HEK293 (cell line): Measurements from ENCODE around the gene FXYD5.

Experiments
- GLI4 ChIP-seq: fragments of 450-650 bp; formaldehyde crosslinking; IDR thresholded peaks from 2 replicates; pipeline ENCODE4 v1.5.1; 2016; ENCODE audit warnings: missing biosample characterization, missing genetic modification characterization
- HOXD13 ChIP-seq: sonication (generic); formaldehyde crosslinking; IDR thresholded peaks from 2 replicates; pipeline ENCODE4 v1.8.0; 2022; ENCODE audit warnings: missing genetic modification reagents, borderline replicate concordance
- IKZF3 ChIP-seq: fragments of 450-650 bp; IDR thresholded peaks from 2 replicates; pipeline ENCODE4 v1.5.0; 2018; ENCODE audit warnings: missing biosample characterization, mild to moderate bottlenecking, missing genetic modification characterization, moderate library complexity
- OSR2 ChIP-seq: fragments of 450-650 bp; formaldehyde crosslinking; IDR thresholded peaks from 2 replicates; pipeline ENCODE4 v1.5.1; 2016; ENCODE audit warnings: missing biosample characterization, missing genetic modification characterization
- ZBTB21 ChIP-seq: fragments of 450-650 bp; formaldehyde crosslinking; IDR thresholded peaks from 2 replicates; pipeline ENCODE4 v1.5.1; 2017; ENCODE audit warnings: missing biosample characterization, missing genetic modification characterization
- ZBTB7A ChIP-seq: fragments of 450-650 bp; formaldehyde crosslinking; IDR thresholded peaks from 2 replicates; pipeline ENCODE4 v1.5.1; 2016; ENCODE audit warnings: low read depth, missing biosample characterization, missing genetic modification characterization
- ZNF112 ChIP-seq: fragments of 450-650 bp; formaldehyde crosslinking; IDR thresholded peaks from 2 replicates; pipeline ENCODE4 v1.5.0; 2017; ENCODE audit warnings: missing biosample characterization, missing genetic modification characterization
- ZNF132 ChIP-seq: fragments of 450-650 bp; formaldehyde crosslinking; IDR thresholded peaks from 2 replicates; pipeline ENCODE4 v1.5.1; 2017; ENCODE audit warnings: missing biosample characterization, missing genetic modification characterization, borderline replicate concordance
- ZNF140 ChIP-seq: fragments of 450-650 bp; formaldehyde crosslinking; IDR thresholded peaks from 2 replicates; pipeline ENCODE4 v1.5.1; 2016; ENCODE audit warnings: missing biosample characterization, missing genetic modification characterization
- ZNF169 ChIP-seq: fragments of 450-650 bp; formaldehyde crosslinking; IDR thresholded peaks from 2 replicates; pipeline ENCODE4 v1.5.1; 2016; ENCODE audit warnings: missing biosample characterization, missing genetic modification characterization
- ZNF19 ChIP-seq: fragments of 450-650 bp; formaldehyde crosslinking; IDR thresholded peaks from 2 replicates; pipeline ENCODE4; 2016; ENCODE audit warnings: missing biosample characterization, missing genetic modification characterization, low read depth
- ZNF214 ChIP-seq: fragments of 450-650 bp; formaldehyde crosslinking; IDR thresholded peaks from 2 replicates; pipeline ENCODE4 v1.5.1; 2017; ENCODE audit warnings: missing biosample characterization, mild to moderate bottlenecking, missing genetic modification characterization, borderline replicate concordance
- ZNF221 ChIP-seq: fragments of 450-650 bp; formaldehyde crosslinking; IDR thresholded peaks from 2 replicates; pipeline ENCODE4 v1.5.1; 2017; ENCODE audit warnings: missing biosample characterization, missing genetic modification characterization, borderline replicate concordance
- ZNF274 ChIP-seq, 2 experiments: fragments of 200-500 bp in 1 of 2; fragments of 450-650 bp in 1 of 2; sonication (Bioruptor generic) in 1 of 2; formaldehyde crosslinking in 1 of 2; IDR thresholded peaks; 2 replicates each; pipeline versions ENCODE4 v1.5.1 to v1.6.1; 2014 to 2016; ENCODE audit warnings: borderline replicate concordance in 1 of 2, inconsistent platforms in 1 of 2, low read length in 1 of 2, missing biosample characterization in 1 of 2, missing genetic modification characterization in 1 of 2
- ZNF341 ChIP-seq: fragments of 450-650 bp; formaldehyde crosslinking; IDR thresholded peaks from 2 replicates; pipeline ENCODE4; 2016; ENCODE audit warnings: low read depth, missing biosample characterization, missing genetic modification characterization
- ZNF354C ChIP-seq: fragments of 450-650 bp; formaldehyde crosslinking; IDR thresholded peaks from 2 replicates; pipeline ENCODE4 v1.5.1; 2016; ENCODE audit warnings: missing biosample characterization, missing genetic modification characterization, low read depth, borderline replicate concordance
- ZNF423 ChIP-seq: fragments of 450-650 bp; formaldehyde crosslinking; IDR thresholded peaks from 2 replicates; pipeline ENCODE4 v1.5.1; 2016; ENCODE audit warnings: missing biosample characterization, missing genetic modification characterization
- ZNF544 ChIP-seq: fragments of 450-650 bp; formaldehyde crosslinking; IDR thresholded peaks from 2 replicates; pipeline ENCODE4 v1.5.0; 2017; ENCODE audit warnings: missing biosample characterization, missing genetic modification characterization
- ZNF596 ChIP-seq: fragments of 450-650 bp; IDR thresholded peaks from 2 replicates; pipeline ENCODE4 v1.5.0; 2018; ENCODE audit warnings: missing biosample characterization, mild to moderate bottlenecking, missing genetic modification characterization, moderate library complexity
- ZNF660 ChIP-seq: fragments of 450-650 bp; IDR thresholded peaks from 2 replicates; pipeline ENCODE4 v1.5.1; 2018; ENCODE audit warnings: missing biosample characterization, mild to moderate bottlenecking, missing genetic modification characterization
- ZNF747 ChIP-seq: fragments of 450-650 bp; formaldehyde crosslinking; IDR thresholded peaks from 2 replicates; pipeline ENCODE4 v1.5.1; 2016; ENCODE audit warnings: missing biosample characterization, missing genetic modification characterization
- ZSCAN16 ChIP-seq: fragments of 450-650 bp; formaldehyde crosslinking; IDR thresholded peaks from 2 replicates; pipeline ENCODE4 v1.5.1; 2016; ENCODE audit warnings: missing biosample characterization, missing genetic modification characterization
- ZSCAN23 ChIP-seq: fragments of 450-650 bp; formaldehyde crosslinking; IDR thresholded peaks from 2 replicates; pipeline ENCODE4 v1.5.1; 2016; ENCODE audit warnings: missing biosample characterization, missing genetic modification characterization
- TF ChIP-seq, protein P1 (sequence below): fragments of 450-650 bp; formaldehyde crosslinking; IDR thresholded peaks from 2 replicates; pipeline ENCODE4 v1.5.1; 2016; ENCODE audit warnings: missing biosample characterization, missing genetic modification characterization
- TF ChIP-seq, protein P2 (sequence below): fragments of 450-650 bp; formaldehyde crosslinking; IDR thresholded peaks from 2 replicates; pipeline ENCODE4 v1.5.1; 2016; ENCODE audit warnings: missing biosample characterization, missing genetic modification characterization
- TF ChIP-seq, protein P3 (sequence below): fragments of 450-650 bp; formaldehyde crosslinking; IDR thresholded peaks from 2 replicates; pipeline ENCODE4 v1.5.1; 2016; ENCODE audit warnings: missing biosample characterization, missing genetic modification characterization
- TF ChIP-seq, protein P4 (sequence below): fragments of 450-650 bp; formaldehyde crosslinking; IDR thresholded peaks from 2 replicates; pipeline ENCODE4 v1.5.1; 2016; ENCODE audit warnings: missing biosample characterization, missing genetic modification characterization
- TF ChIP-seq, protein P5 (sequence below): fragments of 450-650 bp; IDR thresholded peaks from 2 replicates; pipeline ENCODE4 v1.5.1; 2018; ENCODE audit warnings: missing biosample characterization, mild to moderate bottlenecking, missing genetic modification characterization

FXYD5 gene

DNA sequence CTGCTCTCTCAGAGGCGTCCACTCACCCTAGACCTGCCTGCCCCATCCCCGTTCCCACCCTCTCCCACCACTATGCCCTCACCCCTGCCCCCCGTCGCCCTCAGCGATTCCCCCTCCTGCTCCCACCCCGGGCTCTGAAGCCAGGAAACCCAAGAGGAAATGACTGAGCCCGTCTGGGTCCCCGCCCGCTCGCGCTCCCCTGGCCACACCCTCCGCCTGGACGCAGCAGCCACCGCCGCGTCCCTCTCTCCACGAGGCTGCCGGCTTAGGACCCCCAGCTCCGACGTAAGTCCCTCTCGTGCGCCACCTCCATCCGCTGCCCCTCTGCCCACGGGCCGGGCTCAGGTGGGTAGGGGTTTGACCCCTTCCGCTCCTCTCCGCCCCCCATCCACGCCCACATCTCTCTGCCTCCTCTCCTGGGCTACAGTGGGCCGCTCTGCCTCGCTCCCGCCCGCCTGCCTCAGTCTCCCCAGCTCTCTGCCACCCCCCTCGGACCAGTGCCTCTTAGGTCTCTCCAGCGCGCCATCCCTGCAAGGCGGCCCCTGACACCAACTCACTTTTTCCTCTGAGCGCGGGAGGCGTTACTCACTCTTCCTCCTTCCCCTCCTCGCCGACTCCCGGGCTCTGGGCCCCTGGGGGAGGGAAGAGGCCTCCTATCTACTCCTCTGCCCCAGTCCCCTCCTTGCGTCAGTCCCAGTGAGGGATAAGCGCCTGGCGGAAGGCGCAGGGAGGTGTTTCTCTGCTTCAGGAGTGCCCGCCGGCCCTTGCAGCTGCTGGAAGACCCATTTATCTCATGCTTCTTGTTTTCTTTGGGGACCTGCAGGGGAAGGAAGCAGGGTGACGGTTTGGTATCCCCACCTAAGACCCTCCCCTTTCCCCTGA is at the start of gene FXYD5 (continued):
- TF ChIP-seq ZNF221 (tag by site-specific recombination) (no peak), ZNF274 (IDR thresholded peaks at IDR 0.05; ENCODE audit: low read length) (no peak), ZNF274 (tag by site-specific recombination; IDR thresholded peaks at IDR 0.05; ENCODE audit: borderline replicate concordance) (no peak), ZNF19 (tag by site-specific recombination) (no peak), ZBTB21 (tag by site-specific recombination) (peak; percentile 64), ZNF354C (tag by site-specific recombination) (no peak), ZSCAN23 (tag by site-specific recombination) (0 out of 2 replicates have a peak, but pooled peaks have one; percentile 14), ZNF132 (tag by site-specific recombination) (no peak), ZBTB7A (tag by site-specific recombination) (peak; percentile 99), ZSCAN16 (no peak), ZNF596 (no peak), ZNF112 (no peak), ZNF660 (tag by site-specific recombination) (peak; percentile 89), HOXD13 (no peak), ZNF341 (tag by site-specific recombination) (peak; percentile 49), ZNF140 (tag by site-specific recombination) (no peak), IKZF3 (tag by site-specific recombination) (peak; percentile 96), GLI4 (tag by site-specific recombination) (0 out of 2 replicates have a peak, but pooled peaks have one; percentile 90), ZNF747 (tag by site-specific recombination) (no peak), ZNF544 (tag by site-specific recombination) (no peak), ZNF214 (tag by site-specific recombination) (no peak), OSR2 (tag by site-specific recombination) (no peak; the same call in 1 of the 2 replicates), ZNF423 (no peak), ZNF169 (0 out of 2 replicates have a peak, but pooled peaks have one; percentile 59)
- TF ChIP-seq, protein P1, sequence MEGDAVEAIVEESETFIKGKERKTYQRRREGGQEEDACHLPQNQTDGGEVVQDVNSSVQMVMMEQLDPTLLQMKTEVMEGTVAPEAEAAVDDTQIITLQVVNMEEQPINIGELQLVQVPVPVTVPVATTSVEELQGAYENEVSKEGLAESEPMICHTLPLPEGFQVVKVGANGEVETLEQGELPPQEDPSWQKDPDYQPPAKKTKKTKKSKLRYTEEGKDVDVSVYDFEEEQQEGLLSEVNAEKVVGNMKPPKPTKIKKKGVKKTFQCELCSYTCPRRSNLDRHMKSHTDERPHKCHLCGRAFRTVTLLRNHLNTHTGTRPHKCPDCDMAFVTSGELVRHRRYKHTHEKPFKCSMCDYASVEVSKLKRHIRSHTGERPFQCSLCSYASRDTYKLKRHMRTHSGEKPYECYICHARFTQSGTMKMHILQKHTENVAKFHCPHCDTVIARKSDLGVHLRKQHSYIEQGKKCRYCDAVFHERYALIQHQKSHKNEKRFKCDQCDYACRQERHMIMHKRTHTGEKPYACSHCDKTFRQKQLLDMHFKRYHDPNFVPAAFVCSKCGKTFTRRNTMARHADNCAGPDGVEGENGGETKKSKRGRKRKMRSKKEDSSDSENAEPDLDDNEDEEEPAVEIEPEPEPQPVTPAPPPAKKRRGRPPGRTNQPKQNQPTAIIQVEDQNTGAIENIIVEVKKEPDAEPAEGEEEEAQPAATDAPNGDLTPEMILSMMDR (tag by site-specific recombination) = peak; percentile 87
- TF ChIP-seq, protein P2, sequence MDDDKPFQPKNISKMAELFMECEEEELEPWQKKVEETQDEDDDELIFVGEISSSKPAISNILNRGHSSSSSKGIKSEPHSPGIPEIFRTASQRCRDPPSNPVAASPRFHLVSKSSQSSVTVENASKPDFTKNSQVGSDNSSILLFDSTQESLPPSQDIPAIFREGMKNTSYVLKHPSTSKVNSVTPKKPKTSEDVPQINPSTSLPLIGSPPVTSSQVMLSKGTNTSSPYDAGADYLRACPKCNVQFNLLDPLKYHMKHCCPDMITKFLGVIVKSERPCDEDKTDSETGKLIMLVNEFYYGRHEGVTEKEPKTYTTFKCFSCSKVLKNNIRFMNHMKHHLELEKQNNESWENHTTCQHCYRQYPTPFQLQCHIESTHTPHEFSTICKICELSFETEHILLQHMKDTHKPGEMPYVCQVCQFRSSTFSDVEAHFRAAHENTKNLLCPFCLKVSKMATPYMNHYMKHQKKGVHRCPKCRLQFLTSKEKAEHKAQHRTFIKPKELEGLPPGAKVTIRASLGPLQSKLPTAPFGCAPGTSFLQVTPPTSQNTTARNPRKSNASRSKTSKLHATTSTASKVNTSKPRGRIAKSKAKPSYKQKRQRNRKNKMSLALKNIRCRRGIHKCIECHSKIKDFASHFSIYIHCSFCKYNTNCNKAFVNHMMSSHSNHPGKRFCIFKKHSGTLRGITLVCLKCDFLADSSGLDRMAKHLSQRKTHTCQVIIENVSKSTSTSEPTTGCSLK (tag by site-specific recombination) = no peak
- TF ChIP-seq, protein P3, sequence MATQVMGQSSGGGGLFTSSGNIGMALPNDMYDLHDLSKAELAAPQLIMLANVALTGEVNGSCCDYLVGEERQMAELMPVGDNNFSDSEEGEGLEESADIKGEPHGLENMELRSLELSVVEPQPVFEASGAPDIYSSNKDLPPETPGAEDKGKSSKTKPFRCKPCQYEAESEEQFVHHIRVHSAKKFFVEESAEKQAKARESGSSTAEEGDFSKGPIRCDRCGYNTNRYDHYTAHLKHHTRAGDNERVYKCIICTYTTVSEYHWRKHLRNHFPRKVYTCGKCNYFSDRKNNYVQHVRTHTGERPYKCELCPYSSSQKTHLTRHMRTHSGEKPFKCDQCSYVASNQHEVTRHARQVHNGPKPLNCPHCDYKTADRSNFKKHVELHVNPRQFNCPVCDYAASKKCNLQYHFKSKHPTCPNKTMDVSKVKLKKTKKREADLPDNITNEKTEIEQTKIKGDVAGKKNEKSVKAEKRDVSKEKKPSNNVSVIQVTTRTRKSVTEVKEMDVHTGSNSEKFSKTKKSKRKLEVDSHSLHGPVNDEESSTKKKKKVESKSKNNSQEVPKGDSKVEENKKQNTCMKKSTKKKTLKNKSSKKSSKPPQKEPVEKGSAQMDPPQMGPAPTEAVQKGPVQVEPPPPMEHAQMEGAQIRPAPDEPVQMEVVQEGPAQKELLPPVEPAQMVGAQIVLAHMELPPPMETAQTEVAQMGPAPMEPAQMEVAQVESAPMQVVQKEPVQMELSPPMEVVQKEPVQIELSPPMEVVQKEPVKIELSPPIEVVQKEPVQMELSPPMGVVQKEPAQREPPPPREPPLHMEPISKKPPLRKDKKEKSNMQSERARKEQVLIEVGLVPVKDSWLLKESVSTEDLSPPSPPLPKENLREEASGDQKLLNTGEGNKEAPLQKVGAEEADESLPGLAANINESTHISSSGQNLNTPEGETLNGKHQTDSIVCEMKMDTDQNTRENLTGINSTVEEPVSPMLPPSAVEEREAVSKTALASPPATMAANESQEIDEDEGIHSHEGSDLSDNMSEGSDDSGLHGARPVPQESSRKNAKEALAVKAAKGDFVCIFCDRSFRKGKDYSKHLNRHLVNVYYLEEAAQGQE = peak; percentile 51
- TF ChIP-seq, protein P4, sequence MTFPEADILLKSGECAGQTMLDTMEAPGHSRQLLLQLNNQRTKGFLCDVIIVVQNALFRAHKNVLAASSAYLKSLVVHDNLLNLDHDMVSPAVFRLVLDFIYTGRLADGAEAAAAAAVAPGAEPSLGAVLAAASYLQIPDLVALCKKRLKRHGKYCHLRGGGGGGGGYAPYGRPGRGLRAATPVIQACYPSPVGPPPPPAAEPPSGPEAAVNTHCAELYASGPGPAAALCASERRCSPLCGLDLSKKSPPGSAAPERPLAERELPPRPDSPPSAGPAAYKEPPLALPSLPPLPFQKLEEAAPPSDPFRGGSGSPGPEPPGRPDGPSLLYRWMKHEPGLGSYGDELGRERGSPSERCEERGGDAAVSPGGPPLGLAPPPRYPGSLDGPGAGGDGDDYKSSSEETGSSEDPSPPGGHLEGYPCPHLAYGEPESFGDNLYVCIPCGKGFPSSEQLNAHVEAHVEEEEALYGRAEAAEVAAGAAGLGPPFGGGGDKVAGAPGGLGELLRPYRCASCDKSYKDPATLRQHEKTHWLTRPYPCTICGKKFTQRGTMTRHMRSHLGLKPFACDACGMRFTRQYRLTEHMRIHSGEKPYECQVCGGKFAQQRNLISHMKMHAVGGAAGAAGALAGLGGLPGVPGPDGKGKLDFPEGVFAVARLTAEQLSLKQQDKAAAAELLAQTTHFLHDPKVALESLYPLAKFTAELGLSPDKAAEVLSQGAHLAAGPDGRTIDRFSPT (tag by site-specific recombination) = peak; percentile 98
- TF ChIP-seq, protein P5, sequence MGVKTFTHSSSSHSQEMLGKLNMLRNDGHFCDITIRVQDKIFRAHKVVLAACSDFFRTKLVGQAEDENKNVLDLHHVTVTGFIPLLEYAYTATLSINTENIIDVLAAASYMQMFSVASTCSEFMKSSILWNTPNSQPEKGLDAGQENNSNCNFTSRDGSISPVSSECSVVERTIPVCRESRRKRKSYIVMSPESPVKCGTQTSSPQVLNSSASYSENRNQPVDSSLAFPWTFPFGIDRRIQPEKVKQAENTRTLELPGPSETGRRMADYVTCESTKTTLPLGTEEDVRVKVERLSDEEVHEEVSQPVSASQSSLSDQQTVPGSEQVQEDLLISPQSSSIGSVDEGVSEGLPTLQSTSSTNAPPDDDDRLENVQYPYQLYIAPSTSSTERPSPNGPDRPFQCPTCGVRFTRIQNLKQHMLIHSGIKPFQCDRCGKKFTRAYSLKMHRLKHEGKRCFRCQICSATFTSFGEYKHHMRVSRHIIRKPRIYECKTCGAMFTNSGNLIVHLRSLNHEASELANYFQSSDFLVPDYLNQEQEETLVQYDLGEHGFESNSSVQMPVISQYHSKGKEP (tag by site-specific recombination) = no peak
